Stimulated activated CD8-positive, alpha-beta memory T cell treated with anti-CD3 and anti-CD28 coated beads, Interleukin-4, amount 100 ng/mL, for 24 hours (primary cell): Measurements from ENCODE around the gene EPHB1.

ENCODE experiments used
- DNase-seq: peaks from one replicate; pipeline ENCODE4 v3.0.0-alpha.2; 2020; ENCODE audit warnings: low read depth

The EPHB1 gene

GRCh38 chr3:135260025-135260424, 465.0 kb downstream of the EPHB1 start:
- DNase-seq: no peak

DNA sequence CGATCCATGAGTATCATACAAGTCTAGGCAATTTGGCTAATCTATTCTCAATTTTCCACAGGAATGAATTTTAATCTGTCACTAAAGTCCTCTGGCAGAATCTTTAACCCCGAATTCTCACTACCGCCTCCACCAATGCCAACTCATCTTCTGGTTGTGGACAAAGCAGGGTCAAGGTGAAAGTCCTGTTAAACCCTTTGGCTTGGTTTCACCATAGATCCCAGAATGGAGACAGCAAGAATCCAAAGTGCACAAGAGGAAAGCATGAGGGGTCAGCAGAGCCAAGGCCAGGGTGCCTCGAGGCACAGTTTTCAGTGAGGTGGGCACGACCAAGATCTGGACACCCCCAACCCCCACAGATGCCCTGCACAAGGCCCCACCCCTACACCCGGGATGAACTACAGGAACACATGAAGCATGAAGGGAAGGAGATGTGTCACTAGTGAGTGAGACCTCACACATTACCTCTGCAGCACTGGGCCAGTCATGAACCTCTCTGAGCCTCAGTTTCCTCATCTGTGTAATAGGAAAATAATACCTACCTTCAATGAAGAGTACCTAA, 466.2 kb downstream of the EPHB1 start:
- no peak for DNase-seq

DNA sequence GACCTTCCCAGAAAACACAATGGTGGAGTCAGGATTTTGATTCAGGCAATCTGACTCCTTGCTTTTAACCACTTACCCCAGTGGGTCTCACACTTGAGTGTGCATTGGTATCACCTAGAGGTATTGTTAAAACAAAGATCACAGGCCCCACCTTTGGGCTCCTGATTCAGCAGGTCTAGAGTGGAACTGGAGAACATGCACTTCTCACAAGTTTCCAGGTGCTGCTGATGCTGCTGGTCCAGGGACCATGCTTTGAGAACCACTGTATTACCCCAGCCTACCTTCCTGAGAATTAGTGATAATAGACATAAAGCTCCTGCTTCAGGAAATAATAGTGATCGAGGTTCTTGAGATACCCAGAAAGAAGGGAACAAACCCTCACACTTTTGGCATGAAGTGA, 466.9 kb downstream of the EPHB1 start:
- DNase-seq: no peak

- no peak for DNase-seq
Measured at GRCh38 chr3:135262441-135262840, 467.4 kb downstream of the EPHB1 start.

DNA sequence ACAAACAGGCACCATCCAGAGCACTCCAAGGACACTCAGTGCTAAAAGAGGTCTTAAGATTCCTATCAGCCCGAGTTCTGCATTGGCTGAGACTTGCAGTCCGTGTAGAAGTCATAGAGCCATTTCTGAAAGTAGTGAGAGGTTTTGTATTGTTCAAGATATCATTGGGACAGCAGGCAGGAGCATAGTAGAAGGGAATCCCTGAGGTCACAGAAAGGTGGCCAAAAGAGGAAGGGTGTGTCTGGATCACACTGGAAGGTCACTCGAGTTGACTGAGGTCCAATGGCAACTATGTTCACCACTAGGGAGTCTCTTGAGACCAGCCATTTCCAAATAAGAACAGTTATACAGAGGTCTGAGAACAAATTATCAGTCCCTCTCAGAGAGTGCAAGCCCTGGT, 468.3 kb downstream of the EPHB1 start:
- no peak for DNase-seq

GRCh38 chr3:135267487-135267886, 472.4 kb downstream of the EPHB1 start:
- DNase-seq: no peak

DNA sequence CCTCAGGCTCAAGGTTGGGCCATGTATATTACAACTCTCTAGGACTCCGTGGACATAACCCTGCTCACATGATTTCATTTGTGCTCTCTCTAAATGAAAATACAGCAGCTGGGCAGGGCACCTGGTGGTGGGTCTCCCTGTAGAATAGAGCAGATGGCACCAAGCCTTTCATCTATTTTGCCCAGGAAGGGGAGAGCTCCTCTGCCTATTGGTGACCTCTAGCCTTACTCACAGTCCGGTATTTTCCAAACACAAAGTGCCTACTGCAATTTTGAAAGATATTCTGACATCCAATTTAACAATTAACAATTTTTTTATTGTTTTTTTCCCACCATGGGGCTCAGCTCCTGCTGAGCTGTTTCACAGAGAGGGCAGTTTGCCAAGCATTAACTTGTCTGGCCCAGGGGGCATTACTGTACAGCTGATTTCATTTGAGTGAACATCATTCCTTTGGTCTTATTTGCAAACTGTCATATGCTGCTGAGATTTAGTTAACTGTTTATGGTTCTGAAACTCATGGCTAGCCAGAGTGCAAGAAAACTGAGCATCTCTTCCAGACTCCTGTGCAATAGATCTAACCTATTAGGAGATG, 474.0 kb downstream of the EPHB1 start:
- DNase-seq: no peak

DNA sequence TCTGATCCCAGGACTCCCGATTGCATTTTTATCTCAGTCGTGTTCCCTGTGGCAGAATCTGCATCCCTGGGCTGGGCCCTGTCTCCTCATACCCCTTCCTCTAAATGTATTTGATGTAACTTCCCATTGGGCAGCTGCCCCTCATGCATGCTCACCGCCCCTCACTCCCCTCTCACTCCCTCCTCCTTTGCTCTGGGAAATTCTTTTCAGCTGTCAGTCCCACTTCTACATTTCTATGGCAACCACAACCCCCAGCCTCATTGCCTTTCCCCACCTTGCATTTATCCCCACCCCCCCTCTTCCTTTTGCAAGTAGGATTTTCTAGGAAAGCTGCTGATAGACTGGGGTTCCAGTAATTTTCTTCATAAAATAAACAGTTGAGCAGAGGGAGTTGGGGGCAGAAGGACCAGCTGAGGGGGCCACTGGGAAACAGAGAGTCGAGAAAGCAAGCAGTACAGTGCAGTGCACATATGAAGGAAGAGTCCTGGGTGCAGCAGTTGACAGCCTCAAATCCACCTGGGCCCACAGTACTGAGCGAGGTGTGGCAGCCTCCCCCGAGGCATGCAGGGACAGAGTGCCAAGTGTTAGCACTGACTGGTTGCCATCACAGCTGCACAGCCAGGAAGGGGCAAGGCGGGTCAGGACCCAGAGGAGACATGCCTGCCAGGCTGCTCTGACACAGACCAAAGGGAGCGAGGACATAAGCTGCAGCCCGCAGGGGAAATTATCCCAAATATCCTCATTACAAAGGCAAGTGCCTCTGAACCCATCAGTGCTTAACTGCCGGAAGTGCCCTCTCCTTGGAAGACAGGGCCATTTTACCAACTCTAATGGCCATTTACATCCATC, 476.3 kb downstream of the EPHB1 start:
- DNase-seq: no peak

DNA sequence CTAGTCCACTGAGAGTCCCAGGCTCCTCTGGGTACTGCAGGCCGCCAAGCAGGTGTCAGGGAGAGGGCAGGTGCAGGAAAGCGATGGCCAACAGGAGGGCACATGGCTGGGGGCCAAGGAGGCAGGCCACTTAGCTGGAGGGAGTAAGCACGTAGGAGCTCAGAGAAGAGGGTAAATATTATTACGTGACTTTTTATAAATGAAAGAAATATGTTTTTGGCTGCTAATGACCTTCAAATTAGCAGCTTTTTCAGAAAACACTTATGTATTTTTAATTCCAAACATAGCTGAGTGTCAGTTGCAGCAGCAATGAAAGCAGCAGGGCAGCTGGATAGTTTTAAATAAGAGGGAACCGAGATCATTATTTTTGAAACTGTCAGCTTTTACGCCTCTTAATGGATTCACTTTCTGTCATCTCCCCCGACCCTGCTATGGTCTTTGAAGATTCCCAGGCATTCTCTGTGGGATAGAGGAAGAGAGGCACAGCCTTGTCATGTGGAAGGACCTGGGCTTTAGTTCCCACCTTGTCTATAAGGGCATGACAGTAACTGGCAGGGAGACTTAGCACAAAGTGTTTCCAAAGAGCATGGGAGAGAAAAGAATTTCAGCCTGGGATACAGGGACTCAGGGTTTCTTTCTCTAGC, 477.1 kb downstream of the EPHB1 start:
- no peak for DNase-seq

- no peak for DNase-seq
Measured at GRCh38 chr3:135292162-135292561, 497.1 kb downstream of the EPHB1 start.

- DNase-seq: no peak
Measured at GRCh38 chr3:135301670-135302069, 506.6 kb downstream of the EPHB1 start.

- DNase-seq: no peak
Measured at GRCh38 chr3:135304378-135304777, 509.3 kb downstream of the EPHB1 start.
